Spinal cord (tissue), 10 donors: ENCODE measurements around the gene PRSS27. TPM values are rescaled to one million over a fixed set of nuclear protein-coding genes. Genes with fewer than 3 reads are reported as not detected.
A peak's percentile ranks its signal among the peaks of the same experiment; 100 is the strongest.
"Not testable (repeated sequence)": the region's sequence is repeated elsewhere in the genome, so short reads cannot be mapped to it uniquely, and the experiment has no call there.

ENCODE experiments used
- DNase-seq, 6 donors: peaks; one replicate each; pipeline versions ENCODE4 v3.0.0 to v3.0.0-alpha.2; 2013 to 2015; ENCODE audit warnings: low spot score in 6 of 6, low read depth in 4 of 6
- H3K27ac ChIP-seq: one replicate; pipeline ENCODE4 v1.5.1; 2013; ENCODE audit warnings: low read depth, low read length, control low read depth
- H3K27me3 ChIP-seq: one replicate; pipeline ENCODE4 v1.6.1; 2013; ENCODE audit warnings: low read length; ENCODE audit not compliant: control insufficient read depth, insufficient read depth
- H3K36me3 ChIP-seq: one replicate; pipeline ENCODE4 v1.6.1; 2013; ENCODE audit warnings: low read length; ENCODE audit not compliant: control insufficient read depth, insufficient read depth
- H3K4me1 ChIP-seq: one replicate; pipeline ENCODE4 v1.6.1; 2013; ENCODE audit warnings: low read length; ENCODE audit not compliant: control insufficient read depth, insufficient read depth
- H3K4me3 ChIP-seq: one replicate; pipeline ENCODE4 v1.5.1; 2013; ENCODE audit warnings: low read depth, low read length, control low read depth
- H3K9me3 ChIP-seq: one replicate; pipeline ENCODE4 v1.6.1; 2013; ENCODE audit warnings: low read length; ENCODE audit not compliant: control insufficient read depth, insufficient read depth
- WGBS: methylation state at CpG from one replicate; pipeline ENCODE4 v1.1.5; 2013; ENCODE audit warnings: missing lambda C conversion rate; ENCODE audit not compliant: insufficient coverage; 5-methylcytosine and 5-hydroxymethylcytosine counted together
- polyA plus RNA-seq, 2 donors: library from polyadenylated mRNA; unstranded; fragments of 120-200 nt; gene quantifications; one replicate each; pipeline ENCODE4 v1.2.1, GENCODE V29; 2013; ENCODE audit not compliant: insufficient read length in 2 of 2
- total RNA-seq, 2 donors: library from RNA; depleted of rRNA in 1 of 2; stranded (reverse); fragments of 120-200 nt in 1 of 2; fragments of >200 nt in 1 of 2; gene quantifications; one replicate each; pipeline versions ENCODE4 v1.2.3 to v1.2.4, GENCODE V29; 2013 to 2014
- donor health status: healthy.

PRSS27 gene
- total and polyA plus RNA-seq, 4 donors, result 2.1 to 11.5 (median 6.1) TPM

GRCh38 chr16:2671193-2671592, 48.8 kb downstream of the PRSS27 start:
- H3K36me3 ChIP-seq, result peaks cover 21% of the 10 kb centered on the region
- not testable (repeated sequence) for H3K4me3 ChIP-seq, H3K27me3 ChIP-seq, DNase-seq, H3K27ac ChIP-seq, H3K9me3 ChIP-seq
- peaks cover 16% of the 10 kb centered on the region for H3K4me1 ChIP-seq
- WGBS, result 93% methylated on average over 6 of the region's 10 CpGs

GRCh38 chr16:2670017-2670416, 50.0 kb downstream of the PRSS27 start:
- 0% methylated on average over 8 of the region's 15 CpGs for WGBS
- peaks cover 16% of the 10 kb centered on the region for H3K4me1 ChIP-seq
- not testable (repeated sequence) for H3K27me3 ChIP-seq, H3K9me3 ChIP-seq, H3K27ac ChIP-seq, H3K4me3 ChIP-seq
- DNase-seq, result peak in 2 of 6 donors; percentile 51 to 73
- peaks cover 21% of the 10 kb centered on the region for H3K36me3 ChIP-seq

DNA sequence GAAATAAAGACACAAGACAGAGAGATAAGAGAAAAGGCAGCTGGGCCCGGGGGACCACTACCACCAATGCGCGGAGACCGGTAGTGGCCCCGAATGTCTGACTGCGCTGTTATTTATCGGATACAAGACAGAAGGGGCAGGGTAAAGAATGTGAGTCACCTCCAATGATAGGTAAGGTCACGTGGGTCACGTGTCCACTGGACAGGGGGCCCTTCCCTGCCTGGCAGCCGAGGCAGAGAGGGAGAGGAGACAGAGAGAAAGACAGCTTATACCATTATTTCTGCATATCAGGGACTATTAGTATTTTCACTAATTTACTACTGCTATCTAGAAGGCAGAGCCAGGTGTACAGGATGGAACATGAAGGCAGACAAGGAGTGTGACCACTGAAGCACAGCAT, 50.4 kb downstream of the PRSS27 start:
- H3K27ac ChIP-seq, H3K4me3 ChIP-seq, H3K9me3 ChIP-seq, H3K27me3 ChIP-seq, DNase-seq: not testable (repeated sequence)
- peaks cover 16% of the 10 kb centered on the region for H3K4me1 ChIP-seq
- peaks cover 21% of the 10 kb centered on the region for H3K36me3 ChIP-seq
- 100% methylated on average over 7 of the region's 10 CpGs for WGBS

DNA sequence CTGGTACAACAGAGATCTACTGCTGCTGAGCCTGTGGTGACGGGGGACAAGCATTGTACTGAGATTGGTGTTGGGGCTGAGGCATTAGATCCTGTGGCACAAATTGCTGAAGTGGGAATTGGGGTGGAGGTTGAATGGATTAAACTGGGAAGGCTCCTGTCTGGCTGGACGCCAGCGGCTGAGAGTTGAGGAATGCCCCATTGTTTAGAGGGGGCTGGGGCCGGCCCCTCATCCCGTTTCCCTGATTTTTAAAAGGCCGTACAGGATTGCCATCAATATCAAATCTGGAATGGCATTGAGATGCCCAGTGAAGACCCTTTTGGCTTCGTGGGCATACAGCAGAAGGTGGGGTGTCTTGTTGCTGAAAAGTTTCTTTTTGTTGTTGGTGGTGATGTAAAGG, 53.4 kb downstream of the PRSS27 start:
- not testable (repeated sequence) for H3K27ac ChIP-seq, H3K27me3 ChIP-seq, DNase-seq, H3K4me1 ChIP-seq, H3K9me3 ChIP-seq, H3K4me3 ChIP-seq
- peaks cover 21% of the 10 kb centered on the region for H3K36me3 ChIP-seq
- 77% methylated on average over 7 of the region's 7 CpGs for WGBS

DNA sequence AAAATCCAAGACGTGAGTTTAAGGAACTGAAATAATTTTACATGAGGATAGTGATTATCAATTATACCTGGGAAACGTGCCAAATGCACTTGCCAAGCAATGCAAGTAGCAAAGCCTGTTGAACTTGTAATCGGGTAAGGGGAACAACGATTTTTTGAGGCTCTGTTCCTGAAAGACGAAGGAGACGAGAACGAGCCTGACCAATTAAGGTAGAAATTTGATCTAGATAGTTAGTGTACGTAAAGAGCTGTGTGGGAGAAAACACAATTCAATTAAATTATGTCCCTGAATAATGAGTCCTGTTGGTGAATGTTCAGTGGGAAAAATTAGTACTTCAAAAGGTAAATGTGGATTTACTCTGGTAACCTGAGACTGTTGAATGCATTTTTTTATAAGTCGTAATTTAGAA, 55.4 kb downstream of the PRSS27 start:
- peaks cover 16% of the 10 kb centered on the region for H3K36me3 ChIP-seq
- WGBS, result 60% methylated on average over 7 of the region's 9 CpGs
- no peak overlapping the region for H3K27ac ChIP-seq
- no peak overlapping the region for H3K4me3 ChIP-seq
- DNase-seq, result peak in 1 of 6 donors; percentile 15
- H3K27me3 ChIP-seq, result no peaks in the 10 kb centered on the region
- no peaks in the 10 kb centered on the region for H3K9me3 ChIP-seq
- H3K4me1 ChIP-seq, result no peaks in the 10 kb centered on the region

GRCh38 chr16:2663553-2664546, 56.2 kb downstream of the PRSS27 start:
- no peak overlapping the region for H3K27ac ChIP-seq
- 62% methylated on average over 21 of the region's 23 CpGs for WGBS
- peak in 1 of 6 donors; percentile 4 for DNase-seq

More at GRCh38 chr16:2663553-2664546, 56.2 kb downstream of the PRSS27 start:
- Histone ChIP-seq H3K9me3 (no peaks in the 10 kb centered on the region), H3K27me3 (no peaks in the 10 kb centered on the region), H3K4me1 (no peaks in the 10 kb centered on the region), H3K4me3 (no peak overlapping the region), H3K36me3 (peaks cover 13% of the 10 kb centered on the region)

Other genes starting within 250 kb of the PRSS27 start
- gene NTN3, start 248.9 kb downstream of the PRSS27 start, total RNA-seq, result 1 to 10 TPM; 1.6 to 3.0 TPM
- gene NTN3, start 248.9 kb downstream of the PRSS27 start, polyA plus RNA-seq, result 1 to 10 TPM; 3.0 to 3.9 TPM
- gene TBC1D24, start 245.1 kb downstream of the PRSS27 start, total RNA-seq, result 10 to 100 TPM; 22.2 to 22.8 TPM
- 10 to 100 TPM; 48.1 to 64.2 TPM for gene TBC1D24, start 245.1 kb downstream of the PRSS27 start, polyA plus RNA-seq
- gene ATP6V0C, start 206.3 kb downstream of the PRSS27 start, total RNA-seq, result 10 to 100 TPM; 42.6 to 47.9 TPM
- 100 to 1,000 TPM; 642 to 659 TPM for gene ATP6V0C, start 206.3 kb downstream of the PRSS27 start, polyA plus RNA-seq
- gene AMDHD2, start 199.9 kb downstream of the PRSS27 start, total RNA-seq, result 10 to 100 TPM; 15.4 to 38.0 TPM
- gene AMDHD2, start 199.9 kb downstream of the PRSS27 start, polyA plus RNA-seq, result 10 to 100 TPM; 24.2 to 39.1 TPM
- gene CEMP1, start 188.8 kb downstream of the PRSS27 start, total RNA-seq, result under 1 TPM; 0.20 to 0.28 TPM
- 1 to 10 TPM; 6.7 to 8.1 TPM for gene CEMP1, start 188.8 kb downstream of the PRSS27 start, polyA plus RNA-seq
- 10 to 100 TPM; 31.7 to 37.6 TPM for gene PDPK1, start 182.2 kb downstream of the PRSS27 start, total RNA-seq
- gene PDPK1, start 182.2 kb downstream of the PRSS27 start, polyA plus RNA-seq, result 10 to 100 TPM; 37.6 to 43.1 TPM
- 10 to 100 TPM; 17.4 to 25.7 TPM for gene KCTD5, start 37.7 kb downstream of the PRSS27 start, total RNA-seq
- gene KCTD5, start 37.7 kb downstream of the PRSS27 start, polyA plus RNA-seq, result 10 to 100 TPM; 42.4 to 44.3 TPM
- gene SRRM2, start 32.4 kb upstream of the PRSS27 start, total RNA-seq, result 100 to 1,000 TPM; 105 to 159 TPM
- 100 to 1,000 TPM; 494 to 610 TPM for gene SRRM2, start 32.4 kb upstream of the PRSS27 start, polyA plus RNA-seq
- 100 to 1,000 TPM; 136 to 660 TPM for gene ELOB, start 57.1 kb upstream of the PRSS27 start, total RNA-seq
- gene ELOB, start 57.1 kb upstream of the PRSS27 start, polyA plus RNA-seq, result 100 to 1,000 TPM; 480 to 554 TPM
- under 1 TPM in 1 of 2 donors, not detected in 1; 0.17 TPM for gene PRSS33, start 67.3 kb upstream of the PRSS27 start, total RNA-seq
- gene PRSS33, start 67.3 kb upstream of the PRSS27 start, polyA plus RNA-seq, result under 1 TPM; 0.21 to 0.24 TPM
- not detected for gene PRSS41, start 78.2 kb upstream of the PRSS27 start, total RNA-seq
- not detected for gene PRSS41, start 78.2 kb upstream of the PRSS27 start, polyA plus RNA-seq
- gene PRSS21, start 97.0 kb upstream of the PRSS27 start, total RNA-seq, result under 1 TPM in 1 of 2 donors, not detected in 1; 0.28 TPM
- gene PRSS21, start 97.0 kb upstream of the PRSS27 start, polyA plus RNA-seq, result not detected
- 1 to 10 TPM in 1 of 2 donors, under 1 TPM in 1; 0.59 to 2.4 TPM for gene ZG16B, start 110.1 kb upstream of the PRSS27 start, total RNA-seq
- under 1 TPM; 0.32 TPM for gene ZG16B, start 110.1 kb upstream of the PRSS27 start, polyA plus RNA-seq
- not detected for gene PRSS22, start 137.9 kb upstream of the PRSS27 start, total RNA-seq
- gene PRSS22, start 137.9 kb upstream of the PRSS27 start, polyA plus RNA-seq, result under 1 TPM in 1 of 2 donors, not detected in 1; 0.17 TPM
- 10 to 100 TPM; 28.1 to 63.1 TPM for gene FLYWCH2, start 163.0 kb upstream of the PRSS27 start, total RNA-seq
- 10 to 100 TPM; 59.7 to 61.8 TPM for gene FLYWCH2, start 163.0 kb upstream of the PRSS27 start, polyA plus RNA-seq
- 10 to 100 TPM; 17.5 to 18.2 TPM for gene FLYWCH1, start 191.7 kb upstream of the PRSS27 start, total RNA-seq
- gene FLYWCH1, start 191.7 kb upstream of the PRSS27 start, polyA plus RNA-seq, result 10 to 100 TPM; 55.9 TPM
- gene KREMEN2, start 244.1 kb upstream of the PRSS27 start, total RNA-seq, result under 1 TPM; 0.17 to 0.20 TPM
- gene KREMEN2, start 244.1 kb upstream of the PRSS27 start, polyA plus RNA-seq, result 1 to 10 TPM; 1.4 to 1.6 TPM
- 10 to 100 TPM; 22.6 to 26.4 TPM for gene PAQR4, start 249.1 kb upstream of the PRSS27 start, total RNA-seq
- 10 to 100 TPM; 74.0 to 82.4 TPM for gene PAQR4, start 249.1 kb upstream of the PRSS27 start, polyA plus RNA-seq